PC-9 (cell line): ENCODE results near the gene CD177. TPM values are rescaled to one million over a fixed set of nuclear protein-coding genes. Genes with fewer than 3 reads are reported as not detected.
"Not testable (repeated sequence)": the region's sequence is repeated elsewhere in the genome, so short reads cannot be mapped to it uniquely, and the experiment has no call there.

Source experiments
- BruUV-seq: library from RNA; stranded (reverse); fragments of 400-500 nt; replicated peaks from 2 replicates; lab custom pipeline; 2021; lab: Mats Ljungman, UMichigan
- CTCF ChIA-PET: fragments of 300-600 bp; sonication (Branson Sonifier 250); formaldehyde crosslinking; loops from one replicate; lab custom pipeline; 2022; ENCODE audit warnings: antibody characterized with exemption; lab: Charles Lee
- POLR2A ChIA-PET: fragments of 300-600 bp; sonication (Branson Sonifier 250); formaldehyde crosslinking; loops from one replicate; lab custom pipeline; 2022; ENCODE audit warnings: antibody characterized with exemption; ENCODE audit not compliant: unreplicated experiment; lab: Charles Lee
- DNase-seq, 2 experiments: peaks; one replicate each; pipeline versions ENCODE4 v3.0.0 to v3.0.0-alpha.2; 2015 to 2022; ENCODE audit warnings: mixed read lengths in 1 of 2
- H2AFZ ChIP-seq: fragments of 200-600 bp; sonication (generic); 2 replicates; pipeline ENCODE4 v1.8.1; 2017; ENCODE audit warnings: antibody characterized with exemption
- H3F3A ChIP-seq: fragments of 200-600 bp; sonication (generic); 2 replicates; pipeline ENCODE4 v1.8.1; 2017; ENCODE audit warnings: antibody characterized with exemption, mild to moderate bottlenecking, low read depth; ENCODE audit not compliant: insufficient read depth
- H3K27ac ChIP-seq: fragments of 200-600 bp; sonication (generic); 2 replicates; pipeline ENCODE4 v1.6.1; 2016; ENCODE audit warnings: mixed run types
- H3K27me3 ChIP-seq: fragments of 200-600 bp; sonication (generic); 2 replicates; pipeline ENCODE4 v1.6.1; 2016; ENCODE audit warnings: low read depth, mixed run types; ENCODE audit not compliant: insufficient read depth
- H3K36me3 ChIP-seq: fragments of 200-600 bp; sonication (generic); 2 replicates; pipeline ENCODE4 v1.6.1; 2016; ENCODE audit warnings: low read depth, mixed run types
- H3K4me1 ChIP-seq: fragments of 200-600 bp; sonication (generic); replicated peaks from 2 replicates; pipeline ENCODE4 v1.6.1; 2016; ENCODE audit warnings: mixed run types; ENCODE audit not compliant: insufficient read depth
- H3K4me2 ChIP-seq: fragments of 200-600 bp; sonication (generic); 2 replicates; pipeline ENCODE4 v1.6.1; 2017; ENCODE audit warnings: mixed run types
- H3K4me3 ChIP-seq: fragments of 200-600 bp; sonication (generic); 2 replicates; pipeline ENCODE4 v1.6.1; 2016; ENCODE audit warnings: mixed run types
- H3K79me2 ChIP-seq: fragments of 200-600 bp; sonication (generic); 2 replicates; pipeline ENCODE4 v1.6.1; 2017; ENCODE audit warnings: low read depth, mixed run types
- H3K9me2 ChIP-seq: fragments of 200-600 bp; sonication (generic); 2 replicates; pipeline ENCODE4 v1.8.1; 2017; ENCODE audit warnings: mild to moderate bottlenecking; ENCODE audit not compliant: insufficient read depth
- H3K9me3 ChIP-seq: fragments of 200-600 bp; sonication (generic); 2 replicates; pipeline ENCODE4 v1.8.1; 2016; ENCODE audit warnings: low read depth; ENCODE audit not compliant: insufficient read depth
- H4K20me1 ChIP-seq: fragments of 200-600 bp; sonication (generic); 2 replicates; pipeline ENCODE4 v1.8.1; 2017; ENCODE audit not compliant: insufficient read depth
- CTCF ChIP-seq: fragments of 200-600 bp; sonication (generic); conservative IDR thresholded peaks from 2 replicates; pipeline ENCODE4 v1.6.1; 2017; ENCODE audit warnings: mixed run types, antibody characterized with exemption, mild to moderate bottlenecking, moderate library complexity
- EZH2 ChIP-seq: fragments of 200-600 bp; sonication (generic); IDR thresholded peaks from 2 replicates; pipeline ENCODE4 v1.8.0; 2017; ENCODE audit warnings: antibody characterized with exemption, low read depth
- intact Hi-C: fragments of 100-400 bp; cut with micrococcal nuclease; formaldehyde crosslinking; loops from one replicate; pipeline ENCODE4 v1.10.0; 2022; ENCODE audit not compliant: unreplicated experiment
- total RNA-seq: library from RNA; stranded (reverse); gene quantifications from 2 replicates; pipeline ENCODE4 v1.2.3, GENCODE V29; 2021

Gene CD177
- total RNA-seq, 1 experiment from 2014 or later, result 6.0 TPM

- H3K27me3 ChIP-seq, result no peaks in the 10 kb centered on the region
- no peak overlapping the region for H3K4me2 ChIP-seq
- H3K4me1 ChIP-seq, result peaks cover 43% of the 10 kb centered on the region
- no peak overlapping the region for H3K4me3 ChIP-seq
- peaks cover 55% of the 10 kb centered on the region for H3F3A ChIP-seq
- no peaks in the 10 kb centered on the region for H3K9me3 ChIP-seq
- peak overlapping the region; percentile 40 for H3K27ac ChIP-seq
- TF ChIP-seq EZH2, result no peak
- no peak for TF ChIP-seq CTCF
- peaks cover 13% of the 10 kb centered on the region for H3K79me2 ChIP-seq
- ChIA-PET POLR2A (no interaction called here), CTCF (no interaction called here)
- no peak for DNase-seq
- H2AFZ ChIP-seq, result no peak overlapping the region
- peaks cover 21% of the 10 kb centered on the region for H3K36me3 ChIP-seq
- intact Hi-C loops, result no loop called here
- H3K9me2 ChIP-seq, result no peaks in the 10 kb centered on the region
- H4K20me1 ChIP-seq, result no peaks in the 10 kb centered on the region
- BruUV-seq, result no TSS peak
These were observed 34.6 kb upstream of the CD177 start for GRCh38 chr19:43318796-43319314.

GRCh38 chr19:43320546-43320945 lies 32.9 kb upstream of the CD177 start:
- no peak for DNase-seq
- Histone ChIP-seq H3K4me2 (no peak overlapping the region), H3K9me3 (no peaks in the 10 kb centered on the region), H3F3A (peaks cover 68% of the 10 kb centered on the region), H3K9me2 (no peaks in the 10 kb centered on the region), H3K27ac (peak overlapping the region; percentile 59; the same call in 1 of the 2 replicates), H3K27me3 (no peaks in the 10 kb centered on the region), H3K4me1 (peaks cover 53% of the 10 kb centered on the region), H3K36me3 (peaks cover 31% of the 10 kb centered on the region), H2AFZ (no peak overlapping the region), H4K20me1 (no peaks in the 10 kb centered on the region), H3K4me3 (no peak overlapping the region), H3K79me2 (peaks cover 28% of the 10 kb centered on the region)
- intact Hi-C loops, result no loop called here
- ChIA-PET CTCF (interaction anchor here (0.6 to 1.5 kb wide), 3 partner anchors 111 to 116 kb away, joined by 3 to 7 read pairs (median 3); no protein-coding TSS in a partner anchor), POLR2A (interaction anchor here (0.6 kb wide), 1 partner anchor 9 kb away, joined by 5 read pairs; no protein-coding TSS in a partner anchor)
- BruUV-seq, result no TSS peak
- no peak for TF ChIP-seq EZH2
- no peak for TF ChIP-seq CTCF

- CTCF ChIA-PET, POLR2A ChIA-PET, H4K20me1 ChIP-seq, H3K27me3 ChIP-seq, H2AFZ ChIP-seq, H3K9me3 ChIP-seq, H3K9me2 ChIP-seq: not testable (repeated sequence)
- H3K4me1 ChIP-seq, result peaks cover 55% of the 10 kb centered on the region
- TSS peak; percentile 9 for BruUV-seq
- intact Hi-C loops, result loop anchor here (5.0 kb wide), 1 partner anchor 59 kb away; the partner anchor contains the start of gene PSG9
- H3F3A ChIP-seq, result peaks cover 65% of the 10 kb centered on the region
- peak overlapping the region; percentile 92 for H3K4me2 ChIP-seq
- peaks cover 89% of the 10 kb centered on the region for H3K79me2 ChIP-seq
- H3K27ac ChIP-seq, result peak overlapping the region; percentile 78
- DNase-seq, result peak in 1 of 2 experiments; percentile 68
- peaks cover 32% of the 10 kb centered on the region for H3K36me3 ChIP-seq
- H3K4me3 ChIP-seq, result peak overlapping the region; percentile 94
These were observed 26.7 kb upstream of the CD177 start for GRCh38 chr19:43326761-43327160.

GRCh38 chr19:43328561-43328960 lies 24.9 kb upstream of the CD177 start:
- Histone ChIP-seq H3K4me3 (peak overlapping the region; percentile 94), H3K36me3 (0 out of 2 replicates have a peak, but pooled peaks cover 19% of the 10 kb centered on the region), H3K4me2 (peak overlapping the region; percentile 92), H3K4me1 (peaks cover 52% of the 10 kb centered on the region), H3K79me2 (peaks cover 93% of the 10 kb centered on the region), H3F3A (peaks cover 48% of the 10 kb centered on the region), H3K27ac (peak overlapping the region; percentile 78)
- H3K9me2 ChIP-seq, H3K27me3 ChIP-seq, H4K20me1 ChIP-seq, H2AFZ ChIP-seq, DNase-seq, H3K9me3 ChIP-seq, CTCF ChIA-PET, POLR2A ChIA-PET: not testable (repeated sequence)
- TSS peak; percentile 39 for BruUV-seq
- intact Hi-C loops, result loop anchor here (2.0 to 5.0 kb wide), 2 partner anchors 61 to 104 kb away; partner anchors contain the start of gene PSG9

- Histone ChIP-seq H3K79me2 (peaks cover 94% of the 10 kb centered on the region), H3F3A (peaks cover 45% of the 10 kb centered on the region), H3K36me3 (0 out of 2 replicates have a peak, but pooled peaks cover 17% of the 10 kb centered on the region), H3K27ac (peak overlapping the region; percentile 78), H3K4me1 (peaks cover 48% of the 10 kb centered on the region), H3K4me2 (peak overlapping the region; percentile 92), H3K4me3 (peak overlapping the region; percentile 94)
- intact Hi-C loops, result loop anchor here (2.0 to 5.0 kb wide), 2 partner anchors 62 to 104 kb away; partner anchors contain the start of gene PSG9
- CTCF ChIA-PET, H3K27me3 ChIP-seq, H3K9me2 ChIP-seq, BruUV-seq, H2AFZ ChIP-seq, H4K20me1 ChIP-seq, POLR2A ChIA-PET, H3K9me3 ChIP-seq: not testable (repeated sequence)
- DNase-seq, result peak; percentile 67 to 75
These were observed 24.4 kb upstream of the CD177 start for GRCh38 chr19:43329049-43329448.
